H1 (cell line): ENCODE measurements around the gene TSEN54. TPM values are rescaled to one million over a fixed set of nuclear protein-coding genes. Genes with fewer than 3 reads are reported as not detected.

Experiments used
- CTCF ChIA-PET: fragments of 300-600 bp; sonication (Branson Sonifier 250); formaldehyde crosslinking; loops from one replicate; lab custom pipeline; 2021; ENCODE audit not compliant: partially characterized antibody; lab: Charles Lee
- POLR2A ChIA-PET: fragments of 300-600 bp; sonication (Branson Sonifier 250); formaldehyde crosslinking; loops from one replicate; lab custom pipeline; 2021; ENCODE audit warnings: inconsistent platforms; ENCODE audit not compliant: partially characterized antibody; lab: Charles Lee
- DNase-seq, 2 experiments: peaks; one replicate each; pipeline versions ENCODE4 v3.0.0 to v3.0.0-alpha.2; 2010 to 2022; ENCODE audit warnings: low spot score in 2 of 2, low read depth in 1 of 2, mixed read lengths in 1 of 2
- FAIRE-seq: peaks from 2 replicates; lab custom pipeline; 2011; peaks lifted over from hg19 to GRCh38; lab: Jason Lieb, UNC
- H2AFZ ChIP-seq: 2 replicates; pipeline ENCODE4 v1.8.1; 2012; ENCODE audit warnings: low read length, inconsistent platforms
- H2AK5ac ChIP-seq: 2 replicates; pipeline ENCODE4 v1.6.1; 2013; ENCODE audit warnings: low read depth, low read length
- H2BK120ac ChIP-seq: replicated peaks from 2 replicates; pipeline ENCODE3; 2013; ENCODE audit warnings: low read depth, low read length, inconsistent platforms
- H2BK12ac ChIP-seq: 2 replicates; pipeline ENCODE4 v1.6.1; 2013; ENCODE audit warnings: low read depth, low read length
- H2BK15ac ChIP-seq: 2 replicates; pipeline ENCODE4 v1.6.1; 2013; ENCODE audit warnings: low read length
- H2BK20ac ChIP-seq: 2 replicates; pipeline ENCODE4 v1.6.1; 2013; ENCODE audit warnings: low read length
- H2BK5ac ChIP-seq: 2 replicates; pipeline ENCODE4 v1.6.1; 2013; ENCODE audit warnings: low read depth, low read length
- H3K14ac ChIP-seq: 2 replicates; pipeline ENCODE4 v1.6.1; 2013; ENCODE audit warnings: inconsistent platforms; ENCODE audit not compliant: insufficient read length
- H3K18ac ChIP-seq: 2 replicates; pipeline ENCODE4 v1.6.1; 2013; ENCODE audit warnings: low read length; ENCODE audit errors: extremely low read depth
- H3K23ac ChIP-seq: 2 replicates; pipeline ENCODE4 v1.6.1; 2013; ENCODE audit warnings: inconsistent platforms; ENCODE audit not compliant: insufficient read length
- H3K23me2 ChIP-seq: 2 replicates; pipeline ENCODE4 v1.6.1; 2013; ENCODE audit warnings: low read depth, low read length
- H3K27ac ChIP-seq: 2 replicates; pipeline ENCODE4 v1.6.1; 2011; ENCODE audit warnings: low read depth, low read length, inconsistent platforms
- H3K27me3 ChIP-seq, 4 experiments: replicated peaks in 1 of 4; 1 replicate in 1 of 4; 2 replicates in 3 of 4; pipeline versions ENCODE4 v1.6.1 to v1.8.1; 2011 to 2013; ENCODE audit warnings: low read length in 3 of 4, mild to moderate bottlenecking in 3 of 4, inconsistent platforms in 2 of 4, mixed read lengths in 2 of 4, moderate library complexity in 1 of 4; ENCODE audit not compliant: control insufficient read depth in 3 of 4, insufficient read depth in 3 of 4; ENCODE audit errors: extremely low read depth in 1 of 4
- H3K36me3 ChIP-seq, 4 experiments: 2 replicates each; pipeline versions ENCODE4 v1.6.1 to v1.8.1; 2011 to 2013; ENCODE audit warnings: mild to moderate bottlenecking in 4 of 4, low read length in 3 of 4, moderate library complexity in 2 of 4, control low read depth in 1 of 4, inconsistent platforms in 1 of 4; ENCODE audit not compliant: insufficient read depth in 4 of 4, control insufficient read depth in 2 of 4
- H3K4ac ChIP-seq: replicated peaks from 2 replicates; pipeline ENCODE3; 2013; ENCODE audit warnings: low read length, low read depth, mixed read lengths, inconsistent platforms; ENCODE audit not compliant: insufficient read length
- H3K4me1 ChIP-seq, 4 experiments: replicated peaks in 1 of 4; 1 replicate in 1 of 4; 2 replicates in 3 of 4; pipeline versions ENCODE4 v1.6.1 to v1.8.1; 2011 to 2013; ENCODE audit warnings: low read length in 3 of 4, inconsistent platforms in 2 of 4, mixed read lengths in 1 of 4; ENCODE audit not compliant: insufficient read depth in 4 of 4, control insufficient read depth in 3 of 4
- H3K4me2 ChIP-seq, 2 experiments: 2 replicates each; pipeline versions ENCODE4 v1.6.1 to v1.8.1; 2011 to 2013; ENCODE audit warnings: low read depth in 2 of 2, low read length in 2 of 2, control low read depth in 1 of 2, inconsistent platforms in 1 of 2, mild to moderate bottlenecking in 1 of 2; ENCODE audit not compliant: insufficient read depth in 1 of 2
- H3K4me3 ChIP-seq, 4 experiments: fragments of 200-600, 300-600 bp in 1 of 4; sonication (generic), shearing (Covaris generic), sonication (Bioruptor Twin) in 1 of 4; 2 replicates each; pipeline versions ENCODE4 v1.5.1 to v1.8.1; 2011 to 2016; ENCODE audit warnings: low read length in 4 of 4, low read depth in 3 of 4, control low read depth in 2 of 4, inconsistent platforms in 2 of 4, mild to moderate bottlenecking in 2 of 4, mixed read lengths in 1 of 4, moderate library complexity in 1 of 4; ENCODE audit not compliant: insufficient read depth in 2 of 4; ENCODE audit errors: extremely low read depth in 1 of 4
- H3K56ac ChIP-seq: replicated peaks from 2 replicates; pipeline ENCODE3; 2013; ENCODE audit warnings: low read depth, mild to moderate bottlenecking, mixed read lengths, low read length, inconsistent platforms; ENCODE audit not compliant: insufficient read length
- H3K79me1 ChIP-seq: 2 replicates; pipeline ENCODE4 v1.6.1; 2013; ENCODE audit warnings: low read depth, low read length, control low read depth
- H3K79me2 ChIP-seq, 2 experiments: 2 replicates each; pipeline versions ENCODE4 v1.6.1 to v1.8.1; 2012 to 2013; ENCODE audit warnings: low read length in 2 of 2, mild to moderate bottlenecking in 2 of 2, inconsistent platforms in 1 of 2; ENCODE audit not compliant: insufficient read depth in 2 of 2, control insufficient read depth in 1 of 2
- H3K9ac ChIP-seq, 4 experiments: replicated peaks in 1 of 4; 1 replicate in 1 of 4; 2 replicates in 3 of 4; pipeline versions ENCODE4 v1.6.1 to v1.8.1; 2011 to 2013; ENCODE audit warnings: low read depth in 3 of 4, low read length in 3 of 4, control low read depth in 2 of 4, mild to moderate bottlenecking in 2 of 4, moderate library complexity in 2 of 4, inconsistent platforms in 1 of 4; ENCODE audit errors: extremely low read depth in 1 of 4
- H3K9me3 ChIP-seq, 2 experiments: 2 replicates each; pipeline versions ENCODE4 v1.6.1 to v1.8.1; 2012 to 2013; ENCODE audit warnings: mild to moderate bottlenecking in 2 of 2, moderate library complexity in 2 of 2, control low read depth in 1 of 2, inconsistent platforms in 1 of 2, low read depth in 1 of 2, low read length in 1 of 2, mixed read lengths in 1 of 2; ENCODE audit not compliant: insufficient read depth in 2 of 2
- H4K20me1 ChIP-seq, 2 experiments: replicated peaks in 1 of 2; 2 replicates each; pipeline versions ENCODE3 to v1.8.1; 2011 to 2013; ENCODE audit warnings: inconsistent platforms in 2 of 2, low read length in 2 of 2, mild to moderate bottlenecking in 1 of 2; ENCODE audit not compliant: insufficient read depth in 2 of 2, control insufficient read depth in 1 of 2
- H4K5ac ChIP-seq: 2 replicates; pipeline ENCODE4 v1.6.1; 2013; ENCODE audit warnings: low read length, low read depth, mixed read lengths, inconsistent platforms; ENCODE audit not compliant: insufficient read length
- H4K8ac ChIP-seq: 2 replicates; pipeline ENCODE4 v1.8.0; 2013; ENCODE audit warnings: mild to moderate bottlenecking, moderate library complexity, low read length, inconsistent platforms; ENCODE audit not compliant: insufficient read depth; ENCODE audit errors: extremely low read depth
- H4K91ac ChIP-seq: replicated peaks from 2 replicates; pipeline ENCODE3; 2013; ENCODE audit warnings: low read length, mixed read lengths, inconsistent platforms; ENCODE audit not compliant: insufficient read length
- BCL11A ChIP-seq, 2 experiments: IDR thresholded peaks; one replicate each; pipeline ENCODE4 v1.6.1; 2011; ENCODE audit warnings: low read depth in 2 of 2, low read length in 2 of 2, mild to moderate bottlenecking in 2 of 2
- CBX8 ChIP-seq: fragments of 300-800, 300-1000 bp; sonication (generic); IDR thresholded peaks from 2 replicates; pipeline ENCODE4 v1.7.1; 2016; ENCODE audit warnings: low read depth, low read length, borderline replicate concordance
- CEBPB ChIP-seq: IDR thresholded peaks from 2 replicates; pipeline ENCODE4 v1.6.1; 2012; ENCODE audit warnings: low read depth, low read length
- CHD2 ChIP-seq: IDR thresholded peaks from 2 replicates; pipeline ENCODE4 v1.6.1; 2012; ENCODE audit warnings: low read length, improper control_type of control experiment
- EP300 ChIP-seq, 2 experiments: IDR thresholded peaks; 1 replicate in 1 of 2; 2 replicates in 1 of 2; pipeline ENCODE4 v1.6.1; 2011 to 2012; ENCODE audit warnings: low read depth in 2 of 2, low read length in 2 of 2, mild to moderate bottlenecking in 2 of 2, borderline replicate concordance in 1 of 2, inconsistent platforms in 1 of 2, moderate library complexity in 1 of 2
- RXRA ChIP-seq: IDR thresholded peaks from 2 replicates; pipeline ENCODE4 v1.6.1; 2011; ENCODE audit warnings: low read depth, mild to moderate bottlenecking, low read length, moderate library complexity; ENCODE audit not compliant: insufficient read depth
- SIN3A ChIP-seq, 2 experiments: IDR thresholded peaks in 1 of 2; conservative IDR thresholded peaks in 1 of 2; 2 replicates each; pipeline ENCODE4 v1.6.1; 2011 to 2012; ENCODE audit warnings: low read length in 2 of 2, improper control_type of control experiment in 1 of 2, low read depth in 1 of 2, mild to moderate bottlenecking in 1 of 2
- SIX5 ChIP-seq: IDR thresholded peaks from 2 replicates; pipeline ENCODE4 v1.6.1; 2011; ENCODE audit warnings: mild to moderate bottlenecking, low read depth, low read length
- TBP ChIP-seq: IDR thresholded peaks from 2 replicates; pipeline ENCODE4 v1.6.1; 2011; ENCODE audit warnings: low read depth, low read length, improper control_type of control experiment
- YY1 ChIP-seq: IDR thresholded peaks from 2 replicates; pipeline ENCODE4 v1.6.1; 2011; ENCODE audit warnings: low read depth, mild to moderate bottlenecking, low read length
- WGBS, 2 experiments: shearing (Covaris generic) in 1 of 2; methylation state at CpG; one replicate each; pipeline versions ENCODE4 v1.1.6 to v1.1.7; 2013 to 2015; ENCODE audit warnings: low lambda C conversion rate in 2 of 2, mixed read lengths in 2 of 2, inconsistent platforms in 1 of 2, low coverage in 1 of 2, missing lambda C conversion rate in 1 of 2; ENCODE audit not compliant: insufficient replicate concordance in 2 of 2, insufficient coverage in 1 of 2, insufficient read length in 1 of 2; ENCODE audit errors: extremely low coverage in 1 of 2, missing lambda C conversion rate in 1 of 2; 5-methylcytosine and 5-hydroxymethylcytosine counted together
- polyA plus RNA-seq, 7 experiments: library from polyadenylated mRNA; depleted of rRNA in 3 of 7; stranded (reverse) in 5 of 7; unstranded in 2 of 7; fragments of >200 nt in 5 of 7; fragments of 200-250 nt in 2 of 7; gene quantifications; 1 replicate in 5 of 7; 2 replicates in 1 of 7; 4 replicates in 1 of 7; pipeline versions ENCODE4 v1.2.1 to v1.2.3, GENCODE V29; 2011 to 2013; ENCODE audit warnings: missing spikeins in 2 of 7, mixed read lengths in 2 of 7
- total RNA-seq: library from RNA; stranded (reverse); fragmentation: NEBNext Ultra II Directional; extraction: Animal tissue kit (Norgen Biotek cat#: 25700); gene quantifications from 2 replicates; pipeline ENCODE4 v1.2.1, GENCODE V29; 2021

TSEN54 gene
- total and polyA plus RNA-seq, 2 of the 8 experiments (the other 6 are each of a cell fraction or from before 2014, with no cell fraction given): 43.6 to 60.3 TPM

DNA sequence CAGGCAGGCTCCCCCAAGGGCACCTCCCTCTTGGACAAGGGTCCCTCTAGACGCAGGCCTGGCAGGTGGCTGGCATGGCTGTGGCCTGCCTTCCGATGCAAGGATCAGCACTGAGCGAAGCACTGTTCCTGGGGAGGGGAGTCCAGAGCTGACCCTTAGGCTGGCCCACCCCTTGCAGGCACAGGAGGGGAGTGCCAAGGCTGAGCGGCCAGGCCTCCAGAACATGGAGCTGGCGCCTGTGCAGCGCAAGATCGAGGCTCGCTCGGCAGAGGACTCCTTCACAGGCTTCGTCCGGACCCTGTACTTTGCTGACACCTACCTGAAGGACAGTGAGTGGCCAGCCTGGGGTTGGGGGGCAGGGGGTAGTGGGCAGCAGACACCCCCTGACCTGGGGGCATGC, 54.4 kb downstream of the TSEN54 start:
- ChIA-PET POLR2A (interaction anchor here (1.1 to 1.2 kb wide), 2 partner anchors 12 to 45 kb away, joined by 3 to 4 read pairs; partner anchors contain the start of gene LLGL2), CTCF (interaction anchor here (0.9 to 1.2 kb wide), 5 partner anchors 12 to 66 kb away, joined by 3 to 6 read pairs (median 3); partner anchors contain the start of gene SMIM5)
- TF ChIP-seq CHD2: no peak
- no peak for TF ChIP-seq SIX5
- no peak for TF ChIP-seq CBX8
- no peak for TF ChIP-seq EP300 (IDR thresholded peaks at IDR 0.05; ENCODE audit: borderline replicate concordance in 1 of 2, low read depth in 2 of 2, low read length in 2 of 2)
- no peak for TF ChIP-seq CEBPB
- TF ChIP-seq SIN3A (conservative IDR thresholded peaks at IDR 0.05 in 1 of 2, IDR thresholded peaks at IDR 0.05 in 1 of 2; ENCODE audit: low read depth in 1 of 2, low read length in 2 of 2): no peak
- no peak for TF ChIP-seq YY1
- TF ChIP-seq RXRA: no peak
- no peak for TF ChIP-seq BCL11A (IDR thresholded peaks at IDR 0.05; ENCODE audit: low read depth in 2 of 2, low read length in 2 of 2)
- TF ChIP-seq TBP: no peak
- Histone ChIP-seq H3K18ac (no peak overlapping the region), H4K5ac (no peak overlapping the region), H2AFZ (no peak overlapping the region), H2BK12ac (no peak overlapping the region), H2AK5ac (no peak overlapping the region), H2BK15ac (no peak overlapping the region), H3K79me1 (no peaks in the 10 kb centered on the region), H3K4me2 (no peak overlapping the region), H3K4ac (no peak overlapping the region), H4K91ac (no peak overlapping the region), H3K36me3 (peaks cover 0 to 6% (median 2%) of the 10 kb centered on the region in 4 experiments; a peak in 2 of 8 replicates), H3K23me2 (no peaks in the 10 kb centered on the region), H4K8ac (no peak overlapping the region), H3K4me3 (no peak overlapping the region), H3K9me3 (no peaks in the 10 kb centered on the region), H3K56ac (no peak overlapping the region), H3K4me1 (no peaks in the 10 kb centered on the region), H3K23ac (no peak overlapping the region), H3K27ac (no peak overlapping the region), H3K27me3 (no peaks in the 10 kb centered on the region), H3K14ac (no peak overlapping the region), H3K79me2 (no peaks in the 10 kb centered on the region), H2BK20ac (no peak overlapping the region), H4K20me1 (peaks cover 1 to 2% of the 10 kb centered on the region in 2 experiments), H2BK120ac (no peak overlapping the region), H3K9ac (no peak overlapping the region), H2BK5ac (no peak overlapping the region)
- FAIRE-seq (no peak), DNase-seq (no peak)
- WGBS, 2 experiments: 95% methylated on average over 8 of the region's 11 CpGs; no CpG with 5 or more reads in 1 of the 2 experiments
